Transverse colon (tissue), 4 donors: Measurements from ENCODE around the gene PKP1. TPM values are rescaled to one million over a fixed set of nuclear protein-coding genes. Genes with fewer than 3 reads are reported as not detected.

Source experiments
- DNase-seq: peaks from one replicate; pipeline ENCODE4 v3.0.0-alpha.2; 2019
- H3K27ac ChIP-seq, 4 donors: fragments of 200-600 bp; sonication (generic); 2 replicates each; pipeline ENCODE4 v1.5.1; 2016 to 2018; ENCODE audit warnings: inconsistent platforms in 4 of 4
- H3K27me3 ChIP-seq: fragments of 200-600 bp; sonication (generic); 2 replicates; pipeline ENCODE4 v1.5.1; 2017; ENCODE audit warnings: inconsistent platforms
- H3K36me3 ChIP-seq, 4 donors: fragments of 200-600 bp; sonication (generic); 2 replicates each; pipeline ENCODE4 v1.5.1; 2017 to 2019; ENCODE audit warnings: inconsistent platforms in 4 of 4
- H3K4me1 ChIP-seq, 4 donors: fragments of 200-600 bp; sonication (generic); 2 replicates each; pipeline ENCODE4 v1.5.1; 2017 to 2020; ENCODE audit warnings: inconsistent platforms in 4 of 4
- H3K4me3 ChIP-seq, 4 donors: fragments of 200-600 bp; sonication (generic); 1 replicate in 1 of 4; 2 replicates in 3 of 4; pipeline versions ENCODE4 v1.5.1 to v1.6.1; 2017 to 2019; ENCODE audit warnings: inconsistent platforms in 4 of 4
- H3K9me3 ChIP-seq, 2 donors: fragments of 200-600 bp; sonication (generic); 2 replicates each; pipeline ENCODE4 v1.5.1; 2017 to 2019; ENCODE audit warnings: inconsistent platforms in 2 of 2
- EP300 ChIP-seq: sonication (generic); formaldehyde crosslinking; IDR thresholded peaks from one replicate; pipeline ENCODE4 v1.6.1; 2017; ENCODE audit warnings: antibody characterized with exemption, low read depth
- POLR2A ChIP-seq: fragments of 450-650 bp; IDR thresholded peaks from one replicate; pipeline ENCODE4 v1.6.1; 2016; ENCODE audit warnings: antibody characterized with exemption, mild to moderate bottlenecking, moderate library complexity
- POLR2AphosphoS5 ChIP-seq, 3 donors: sonication (generic); formaldehyde crosslinking; IDR thresholded peaks; one replicate each; pipeline ENCODE4 v1.6.1; 2016; ENCODE audit warnings: antibody characterized with exemption in 3 of 3
- WGBS, 2 donors: methylation state at CpG; one replicate each; pipeline ENCODE4 v1.1.5; 2018; ENCODE audit warnings: low coverage in 1 of 2; 5-methylcytosine and 5-hydroxymethylcytosine counted together
- in situ Hi-C, 4 donors: fragments of 200-750 bp; cut with MboI; loops; one replicate each; pipeline versions ENCODE4 v1.15.0 to v1.15.1; 2017; ENCODE audit warnings: low sequenced_read_pairs in 3 of 4, low pct_ligation_motif_present in 1 of 4, low pct_unique_long_range_greater_than_20kb in 1 of 4
- intact Hi-C: fragments of 100-400 bp; cut with DNase I; formaldehyde crosslinking; loops from one replicate; pipeline ENCODE4 v1.15.1; 2023; ENCODE audit warnings: low total_unique reads
- total RNA-seq, 4 donors: library from RNA; depleted of rRNA; stranded (reverse); fragments of >200 nt; gene quantifications; one replicate each; pipeline ENCODE4 v1.1.0, GENCODE V29; 2016
- TF ChIP-seq, protein P1 (sequence below), 5 experiments: fragments of 200-600 bp in 3 of 5; fragments of 450-650 bp in 2 of 5; sonication (generic) in 3 of 5; IDR thresholded peaks; 1 replicate in 2 of 5; 2 replicates in 3 of 5; pipeline ENCODE4 v1.5.1; 2016 to 2017; ENCODE audit warnings: antibody characterized with exemption in 5 of 5, inconsistent platforms in 3 of 5, mild to moderate bottlenecking in 2 of 5, moderate library complexity in 1 of 5

Gene PKP1
- total RNA-seq, 4 donors from 2014 or later, result 0.14 to 0.32 TPM; not detected in 2

DNA sequence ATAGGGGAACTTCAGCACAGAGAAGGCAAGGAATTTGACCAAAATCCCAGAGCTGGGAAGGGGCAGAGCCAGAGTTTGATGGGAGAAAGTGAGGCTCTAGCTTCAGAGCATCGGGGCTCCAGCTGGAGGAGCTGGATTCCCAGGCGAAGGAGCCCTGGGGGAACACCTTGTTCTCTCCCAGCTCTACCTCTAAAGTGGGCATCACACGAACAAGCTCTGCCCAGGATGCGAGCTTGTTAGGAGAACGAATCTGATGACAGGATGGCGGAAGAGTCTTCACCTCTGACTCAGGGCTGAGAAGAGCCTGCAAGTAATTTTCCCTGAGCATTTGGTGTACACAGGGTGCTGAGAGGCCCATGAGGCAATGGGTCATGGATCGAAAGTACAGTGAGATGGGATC lies 72.2 kb downstream of the PKP1 start:
- H3K27me3 ChIP-seq, result peaks cover 6% of the 10 kb centered on the region
- WGBS, 2 donors, result 83 to 90% methylated on average over 6 to 7 of the region's 7 CpGs
- H3K4me3 ChIP-seq, result no peak overlapping the region
- no peaks in the 10 kb centered on the region for H3K4me1 ChIP-seq
- intact Hi-C loops (no loop called here), in situ Hi-C loops (loop anchor here in 3 of 4 donors (10.0 to 25.0 kb wide), 2 partner anchors 91 to 93 kb away; no protein-coding TSS in a partner anchor)
- no peak overlapping the region for H3K27ac ChIP-seq
- H3K9me3 ChIP-seq, result no peaks in the 10 kb centered on the region
- no peak for DNase-seq
- TF ChIP-seq POLR2A, result no peak
- no peak for TF ChIP-seq EP300
- no peak for TF ChIP-seq POLR2AphosphoS5 (IDR thresholded peaks at IDR 0.05)
- TF ChIP-seq, protein P1, sequence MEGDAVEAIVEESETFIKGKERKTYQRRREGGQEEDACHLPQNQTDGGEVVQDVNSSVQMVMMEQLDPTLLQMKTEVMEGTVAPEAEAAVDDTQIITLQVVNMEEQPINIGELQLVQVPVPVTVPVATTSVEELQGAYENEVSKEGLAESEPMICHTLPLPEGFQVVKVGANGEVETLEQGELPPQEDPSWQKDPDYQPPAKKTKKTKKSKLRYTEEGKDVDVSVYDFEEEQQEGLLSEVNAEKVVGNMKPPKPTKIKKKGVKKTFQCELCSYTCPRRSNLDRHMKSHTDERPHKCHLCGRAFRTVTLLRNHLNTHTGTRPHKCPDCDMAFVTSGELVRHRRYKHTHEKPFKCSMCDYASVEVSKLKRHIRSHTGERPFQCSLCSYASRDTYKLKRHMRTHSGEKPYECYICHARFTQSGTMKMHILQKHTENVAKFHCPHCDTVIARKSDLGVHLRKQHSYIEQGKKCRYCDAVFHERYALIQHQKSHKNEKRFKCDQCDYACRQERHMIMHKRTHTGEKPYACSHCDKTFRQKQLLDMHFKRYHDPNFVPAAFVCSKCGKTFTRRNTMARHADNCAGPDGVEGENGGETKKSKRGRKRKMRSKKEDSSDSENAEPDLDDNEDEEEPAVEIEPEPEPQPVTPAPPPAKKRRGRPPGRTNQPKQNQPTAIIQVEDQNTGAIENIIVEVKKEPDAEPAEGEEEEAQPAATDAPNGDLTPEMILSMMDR (IDR thresholded peaks at IDR 0.05), result no peak
- no peaks in the 10 kb centered on the region for H3K36me3 ChIP-seq

DNA sequence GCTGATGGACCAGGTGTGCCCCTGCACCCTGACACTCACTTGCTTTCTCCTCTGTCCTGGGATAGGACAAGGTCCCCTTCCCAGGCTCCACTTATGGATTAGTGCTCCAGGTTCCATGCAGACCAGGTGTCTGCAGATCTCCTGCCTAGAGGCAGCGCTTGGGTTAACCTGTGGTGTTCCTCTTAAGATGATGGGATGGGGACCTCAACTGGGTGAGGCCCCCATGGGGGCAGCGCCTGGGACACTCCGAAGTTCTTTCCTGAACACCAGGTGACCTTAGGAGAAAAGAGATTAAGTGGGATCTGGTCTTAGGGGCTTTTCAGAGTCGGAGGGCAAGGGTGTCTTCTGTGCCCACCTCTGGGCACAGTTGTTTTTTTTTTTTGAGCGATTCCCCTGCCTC lies 72.9 kb downstream of the PKP1 start:
- Histone ChIP-seq H3K4me1 (no peaks in the 10 kb centered on the region), H3K27me3 (peaks cover 6% of the 10 kb centered on the region), H3K36me3 (no peaks in the 10 kb centered on the region), H3K4me3 (no peak overlapping the region), H3K27ac (no peak overlapping the region), H3K9me3 (no peaks in the 10 kb centered on the region)
- WGBS, 2 donors, result 94% methylated on average over 5 of the region's 5 CpGs; no CpG with 5 or more reads in 1 of the 2 donors
- TF ChIP-seq POLR2AphosphoS5 (IDR thresholded peaks at IDR 0.05), result no peak
- TF ChIP-seq, protein P1 (IDR thresholded peaks at IDR 0.05), result no peak
- TF ChIP-seq POLR2A, result no peak
- TF ChIP-seq EP300, result no peak
- in situ Hi-C loops, result loop anchor here in 3 of 4 donors (10.0 to 25.0 kb wide), 2 partner anchors 91 to 94 kb away; no protein-coding TSS in a partner anchor
- intact Hi-C loops, result no loop called here
- DNase-seq, result no peak

DNA sequence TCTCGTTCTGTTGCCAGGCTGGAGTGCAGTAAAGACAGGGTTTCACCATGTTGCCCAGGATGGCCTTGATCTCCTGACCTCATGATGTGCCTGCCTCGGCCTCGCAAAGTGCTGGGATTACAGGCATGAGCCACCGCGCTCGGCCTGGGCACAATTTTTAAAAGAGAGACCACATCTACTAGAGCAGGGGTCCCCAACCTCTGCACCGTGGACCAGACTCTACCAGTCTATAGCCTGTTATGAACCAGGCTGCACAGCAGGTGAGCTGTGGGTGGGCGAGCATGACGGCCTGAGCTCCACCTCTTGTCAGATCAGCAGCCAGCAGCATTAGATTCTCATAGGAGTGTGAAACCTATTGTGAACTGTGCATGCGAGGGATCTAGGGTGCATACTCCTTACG lies 73.4 kb downstream of the PKP1 start:
- Histone ChIP-seq H3K4me3 (no peak overlapping the region), H3K4me1 (no peaks in the 10 kb centered on the region), H3K36me3 (no peaks in the 10 kb centered on the region), H3K9me3 (no peaks in the 10 kb centered on the region), H3K27me3 (peaks cover 6% of the 10 kb centered on the region), H3K27ac (no peak overlapping the region)
- no peak for TF ChIP-seq EP300
- TF ChIP-seq POLR2AphosphoS5 (IDR thresholded peaks at IDR 0.05), result no peak
- TF ChIP-seq POLR2A, result no peak
- TF ChIP-seq, protein P1 (IDR thresholded peaks at IDR 0.05), result no peak
- no peak for DNase-seq
- in situ Hi-C loops, result loop anchor here in 3 of 4 donors (10.0 to 25.0 kb wide), 2 partner anchors 92 to 94 kb away; no protein-coding TSS in a partner anchor
- 78% methylated on average over 11 of the region's 11 CpGs; no CpG with 5 or more reads in 1 of the 2 donors for WGBS, 2 donors
- intact Hi-C loops, result no loop called here

DNA sequence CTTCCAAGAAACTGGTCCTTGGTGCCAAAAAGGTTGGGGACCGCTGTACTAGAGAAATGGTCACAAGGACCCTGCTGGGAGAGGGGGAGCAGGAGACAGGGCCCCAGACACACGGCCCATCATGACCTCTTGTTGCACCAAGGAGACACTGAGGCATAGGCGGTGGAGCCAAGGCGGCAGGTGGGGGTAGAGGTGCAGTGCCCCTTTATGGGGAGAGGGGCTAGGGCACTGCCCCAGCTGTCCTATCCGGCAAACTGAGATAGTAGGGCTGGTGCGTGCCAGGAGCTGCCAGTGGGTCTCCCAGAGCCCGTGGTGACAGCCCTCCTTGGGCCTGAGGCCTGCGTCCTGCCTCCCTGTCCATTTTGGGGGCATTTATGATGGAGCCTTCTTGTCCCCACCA lies 73.9 kb downstream of the PKP1 start:
- Histone ChIP-seq H3K27ac (no peak overlapping the region), H3K4me3 (no peak overlapping the region), H3K27me3 (peaks cover 6% of the 10 kb centered on the region), H3K4me1 (no peaks in the 10 kb centered on the region), H3K36me3 (no peaks in the 10 kb centered on the region), H3K9me3 (no peaks in the 10 kb centered on the region)
- DNase-seq, result no peak
- 83 to 91% methylated on average over 3 to 7 of the region's 8 CpGs for WGBS, 2 donors
- TF ChIP-seq POLR2AphosphoS5 (IDR thresholded peaks at IDR 0.05) (no peak), POLR2A (no peak), EP300 (no peak)
- TF ChIP-seq, protein P1 (IDR thresholded peaks at IDR 0.05), result no peak
- intact Hi-C loops (no loop called here), in situ Hi-C loops (loop anchor here in 3 of 4 donors (10.0 to 25.0 kb wide), 2 partner anchors 92 to 95 kb away; no protein-coding TSS in a partner anchor)
